HG02981 (cell line): ENCODE data around the gene TMSB15A.
A peak's percentile ranks its signal among the peaks of the same experiment; 100 is the strongest.
"Not testable (repeated sequence)": the region's sequence is repeated elsewhere in the genome, so short reads cannot be mapped to it uniquely, and the experiment has no call there.

Source experiments
- ATAC-seq: cut with Tn5 transposase; IDR thresholded peaks from one replicate; pipeline ENCODE4 v1.9.1; 2021; ENCODE audit warnings: mild to moderate bottlenecking, moderate library complexity; ENCODE audit not compliant: unreplicated experiment

Gene TMSB15A

DNA sequence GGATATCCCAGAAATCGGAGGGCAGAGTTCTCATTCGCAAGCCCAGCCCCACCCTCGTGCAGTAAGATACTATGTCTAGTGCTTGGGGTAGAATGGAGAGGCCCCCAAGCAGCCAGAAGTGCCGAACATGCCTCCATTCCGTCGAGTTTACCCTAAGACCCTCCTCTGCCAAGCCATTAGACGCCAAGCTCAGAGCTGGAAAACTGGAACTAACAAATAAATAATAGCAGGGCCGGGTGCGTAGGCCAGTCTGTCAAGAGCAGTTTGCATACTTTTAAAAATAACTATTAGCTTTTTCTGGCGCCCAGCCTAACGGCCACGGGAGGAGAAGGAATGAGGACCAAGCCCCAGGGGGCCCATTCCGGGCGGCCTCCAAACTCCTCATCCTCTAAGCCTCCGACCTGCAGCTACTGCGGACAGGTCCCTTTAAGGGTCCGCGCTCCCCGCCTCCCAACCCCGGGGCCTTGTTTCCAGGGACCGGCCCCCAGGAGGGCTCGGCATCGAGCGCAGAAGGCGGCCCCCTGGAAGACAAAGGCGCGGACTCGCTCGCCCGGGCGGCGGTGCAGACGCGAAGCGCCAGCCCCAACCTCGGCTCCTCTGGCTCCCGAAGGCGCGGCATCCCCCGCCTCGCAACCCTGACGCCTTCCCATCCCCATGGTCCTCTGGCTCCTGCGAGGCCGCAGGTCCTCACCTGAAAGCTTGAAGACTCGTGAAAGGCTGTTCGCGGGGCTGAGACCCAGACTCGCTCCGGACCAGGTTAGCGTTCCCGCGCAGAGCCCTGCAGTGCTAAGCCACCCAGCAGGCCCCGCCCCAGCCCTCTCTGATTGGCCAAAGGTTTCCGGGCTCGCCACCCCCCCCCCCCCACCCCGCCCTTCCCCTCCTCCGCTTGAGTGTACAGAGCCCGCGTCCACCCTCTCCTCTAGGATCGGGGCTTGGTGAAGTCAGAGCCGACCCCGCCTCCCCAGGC lies at the start of gene TMSB15A:
Gene TMSB15A, minus strand, starts transcription at position 765 of the 967 bp plus-strand sequence.
- ATAC-seq, result peak; percentile 94

DNA sequence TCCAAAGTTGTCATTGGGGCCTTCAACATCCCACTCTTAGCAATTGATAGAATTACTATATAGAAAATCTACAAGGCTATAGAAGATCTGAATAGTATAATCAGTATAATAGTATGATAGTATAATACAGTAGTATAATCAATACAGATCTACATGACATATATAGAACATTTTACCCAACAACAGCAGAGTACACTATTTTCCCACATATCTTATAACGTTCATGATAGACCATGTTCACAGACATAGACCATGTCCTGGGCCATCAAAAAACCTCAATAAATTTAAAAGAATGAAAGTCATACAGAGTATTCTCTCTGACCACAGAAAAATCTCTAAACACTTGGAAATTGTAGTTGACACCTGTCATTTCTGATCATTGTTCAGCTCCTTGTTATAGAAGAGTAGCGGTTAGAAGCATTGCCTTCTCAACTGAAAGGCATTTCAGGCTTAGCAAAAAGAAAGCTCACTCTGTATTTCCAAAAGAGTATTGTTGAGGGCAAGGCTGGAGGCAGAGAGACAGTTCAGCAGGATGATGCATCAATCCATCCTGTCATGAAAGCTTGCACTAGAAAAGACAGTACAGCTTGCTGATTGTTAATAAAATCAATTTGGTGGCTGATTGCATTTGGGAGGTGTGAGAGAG lies 44.0 kb upstream of the TMSB15A start:
- ATAC-seq, result no peak

- ATAC-seq, result no peak
These were observed 42.1 kb upstream of the TMSB15A start for GRCh38 chrX:102558607-102559006.

DNA sequence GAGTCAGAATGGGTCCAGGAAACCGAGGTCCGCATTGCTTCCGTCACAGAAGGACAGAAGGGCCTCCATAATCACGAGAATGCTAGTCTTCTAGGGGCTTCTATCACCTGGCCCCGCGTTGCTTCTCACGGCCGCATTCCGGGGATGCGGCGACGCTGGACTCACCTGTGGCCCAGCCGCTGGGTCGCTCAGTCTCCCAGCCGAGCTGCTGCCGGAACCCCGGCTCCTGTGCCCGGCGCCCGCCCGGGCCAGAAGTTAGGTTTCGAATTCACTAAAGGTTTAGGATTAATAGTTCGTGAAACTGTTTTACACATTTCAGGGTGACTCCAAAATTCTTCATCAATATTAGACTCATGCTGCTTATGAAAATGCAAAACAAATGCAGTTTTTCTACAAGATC lies 31.7 kb upstream of the TMSB15A start:
- no peak for ATAC-seq

- ATAC-seq, result no peak
These were observed 30.4 kb upstream of the TMSB15A start for GRCh38 chrX:102546828-102547493.

DNA sequence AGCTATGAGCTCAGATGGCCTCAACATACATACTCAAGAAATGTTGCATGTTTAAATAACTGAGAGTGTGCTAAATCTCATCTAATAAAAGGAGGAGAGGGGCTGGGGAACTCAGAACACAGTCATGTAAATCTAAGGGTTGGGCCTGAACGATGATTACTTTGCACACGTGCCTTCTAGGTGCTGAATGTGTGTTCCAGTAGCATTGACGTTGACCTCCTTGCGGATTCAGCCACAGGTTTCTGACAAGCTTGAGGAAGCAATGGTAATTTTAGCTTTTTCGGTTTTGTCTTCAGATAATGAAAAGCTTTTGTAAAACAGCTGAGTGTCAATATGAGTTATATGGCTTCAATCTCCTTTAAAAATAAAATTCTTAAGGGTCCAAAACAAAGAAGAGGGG lies 29.6 kb upstream of the TMSB15A start:
- ATAC-seq, result not testable (repeated sequence)

DNA sequence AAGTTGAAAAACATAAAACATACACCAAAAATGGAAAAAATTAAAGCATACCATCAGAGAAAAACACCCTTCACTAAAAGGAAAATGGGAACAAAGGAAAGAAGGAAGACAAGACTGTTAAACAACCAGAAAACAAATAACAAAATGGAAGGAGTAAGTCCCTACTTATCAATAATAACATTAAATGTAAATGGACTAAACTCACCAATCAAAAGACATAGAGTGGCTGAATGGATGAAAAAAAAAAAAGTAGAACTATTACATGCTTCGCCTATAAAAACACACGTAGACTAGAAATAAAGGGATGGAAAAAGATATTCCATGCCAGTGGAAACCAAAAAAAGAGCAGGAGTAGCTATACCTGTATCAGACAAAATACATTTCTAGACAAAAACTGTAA lies 19.4 kb upstream of the TMSB15A start:
- no peak for ATAC-seq

DNA sequence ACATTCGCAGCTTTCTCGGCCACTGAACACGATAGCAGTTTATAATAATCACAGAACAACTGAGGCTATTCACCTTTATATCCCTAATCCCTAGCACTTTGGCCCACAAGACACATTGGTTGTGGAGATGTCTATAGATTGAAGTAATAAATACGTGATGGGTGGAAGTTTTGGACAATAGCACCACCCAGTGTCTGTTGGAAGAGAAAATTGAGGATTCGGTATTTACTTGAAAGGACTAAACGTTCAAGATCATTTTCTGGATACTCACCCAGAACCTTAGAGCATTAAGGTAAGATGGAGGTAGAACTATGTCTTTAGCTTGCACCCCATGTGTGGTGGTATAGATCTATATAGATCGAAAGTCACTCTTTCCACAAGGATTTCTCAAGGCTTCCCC lies 787 bp upstream of the TMSB15A start:
- no peak for ATAC-seq

GRCh38 chrX:102514536-102514935 lies 2.0 kb downstream of the TMSB15A start:
- ATAC-seq, result no peak

DNA sequence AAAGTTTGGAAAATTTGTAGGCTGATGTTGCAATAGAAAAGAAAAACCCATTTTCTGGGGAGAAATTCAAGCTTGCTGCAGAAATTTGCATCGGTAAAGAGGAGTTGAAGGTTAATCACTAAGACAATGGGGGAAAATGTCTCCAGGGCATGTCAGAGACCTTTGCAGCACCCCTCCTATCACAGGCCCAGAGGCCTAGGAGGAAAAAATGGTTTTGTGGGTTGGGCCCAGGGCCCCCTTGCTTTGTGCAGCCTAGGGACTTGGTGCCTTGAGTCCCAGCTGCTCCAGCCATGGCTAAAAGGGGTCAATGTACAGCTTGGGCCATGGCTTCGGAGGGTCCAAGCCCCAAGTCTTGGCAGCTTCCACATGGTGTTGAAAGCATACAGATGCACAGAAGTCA lies 17.8 kb downstream of the TMSB15A start:
- no peak for ATAC-seq

- no peak for ATAC-seq
These were observed 24.8 kb downstream of the TMSB15A start for GRCh38 chrX:102491766-102492165.

DNA sequence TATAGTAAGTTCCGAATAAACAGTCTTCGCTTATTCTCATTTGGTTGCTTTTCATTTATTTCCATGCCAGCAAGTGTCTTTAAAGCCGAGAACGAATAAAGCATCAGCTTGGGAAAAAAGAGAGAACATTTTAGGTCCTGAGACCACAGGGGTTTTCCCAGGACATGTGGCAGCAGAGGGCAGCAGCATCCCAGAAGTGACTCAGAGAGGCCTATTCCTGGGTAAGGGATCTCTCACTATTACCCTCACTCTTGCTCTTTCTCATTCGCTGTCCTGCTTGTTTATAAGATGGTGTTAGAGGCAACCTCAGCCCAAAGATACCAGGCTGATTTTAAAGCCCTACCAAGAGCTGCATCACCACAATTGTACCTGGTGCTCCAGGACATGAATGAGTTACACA lies 37.8 kb downstream of the TMSB15A start:
- ATAC-seq, result not testable (repeated sequence)

- not testable (repeated sequence) for ATAC-seq
These were observed 44.7 kb downstream of the TMSB15A start, which contains the start of gene TCP11X2 for GRCh38 chrX:102471762-102472220. Gene TCP11X2, minus strand, starts transcription at chrX:102471812.

DNA sequence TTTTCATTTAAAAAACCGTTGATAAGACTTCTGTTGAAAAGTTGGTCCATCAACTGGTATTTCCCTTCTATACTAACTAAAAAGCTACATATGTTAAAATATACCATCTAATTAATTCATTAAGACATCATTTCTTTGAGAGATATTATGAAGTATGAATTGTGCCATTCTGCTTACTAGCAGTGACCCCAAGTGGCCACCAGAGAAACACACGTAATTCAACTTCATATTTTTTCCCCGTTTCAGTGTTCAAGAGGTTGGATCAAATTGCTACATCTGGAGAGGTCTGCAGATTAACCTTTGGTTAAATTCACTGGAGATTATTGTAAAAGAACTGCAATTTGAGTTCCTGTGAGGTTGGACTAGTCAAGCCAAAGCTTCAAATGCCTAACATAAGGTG lies 46.3 kb downstream of the TMSB15A start:
- not testable (repeated sequence) for ATAC-seq
